Measurements from ENCODE around the gene HDAC5. TPM values are rescaled to one million over a fixed set of nuclear protein-coding genes. Genes with fewer than 3 reads are reported as not detected.

The HDAC5 gene
- total RNA-seq, 2 experiments from 2014 or later, result 31.4 to 41.5 TPM

GRCh38 chr17:44113382-44113781 is 10.1 kb downstream of the HDAC5 start:
- no peaks in the 10 kb centered on the region for H3K79me2 ChIP-seq (ENCODE audit: insufficient read depth, low read depth, low read length)
- POLR2A ChIA-PET, result no interaction called here
- intact Hi-C loops (cut with micrococcal nuclease; ENCODE audit: unreplicated experiment), result no loop called here

GRCh38 chr17:44112284-44113280 is 10.9 kb downstream of the HDAC5 start:
- no peak for TF ChIP-seq CTCF (conservative IDR thresholded peaks at IDR 0.05; ENCODE audit: low read length)
- no peak for TF ChIP-seq EZH2phosphoT487 (IDR thresholded peaks at IDR 0.05; ENCODE audit: borderline replicate concordance, low read depth, low read length)
- no peak for DNase-seq (ENCODE audit: low spot score)
- H4K20me1 ChIP-seq (ENCODE audit: insufficient read depth, low read length), result no peaks in the 10 kb centered on the region
- CTCF ChIA-PET (ENCODE audit: unreplicated experiment), result interaction anchor here (0.6 kb wide), 1 partner anchor 59 kb away, joined by 3 read pairs; no protein-coding TSS in a partner anchor
- no peaks in the 10 kb centered on the region for H3K9me2 ChIP-seq (ENCODE audit: insufficient read depth, low read length)
- intact Hi-C loops (cut with micrococcal nuclease; ENCODE audit: unreplicated experiment), result no loop called here
- no peaks in the 10 kb centered on the region for H3K79me2 ChIP-seq (ENCODE audit: insufficient read depth, low read depth, low read length)
- BruUV-seq (replicated peaks), result no TSS peak
- peaks cover 9% of the 10 kb centered on the region for H3K36me3 ChIP-seq (ENCODE audit: insufficient read depth, low read length)
- no peak overlapping the region for H3K4me3 ChIP-seq (ENCODE audit: low read depth, low read length, poor library complexity, severe bottlenecking)
- H3K4me1 ChIP-seq (ENCODE audit: insufficient read depth, low read length, poor library complexity, severe bottlenecking), result peaks cover 26% of the 10 kb centered on the region
- H3K9me3 ChIP-seq (ENCODE audit: low read length), result no peaks in the 10 kb centered on the region
- H2AFZ ChIP-seq (ENCODE audit: low read length), result no peak overlapping the region
- H3K4me2 ChIP-seq (ENCODE audit: low read length), result peak overlapping the region; percentile 81; the same call in 1 of the 2 replicates
- no peak overlapping the region for H3K27ac ChIP-seq (ENCODE audit: low read depth, low read length, poor library complexity, severe bottlenecking)
- POLR2A ChIA-PET, result interaction anchor here (0.6 kb wide), 1 partner anchor 14 kb away, joined by 3 read pairs; no protein-coding TSS in a partner anchor

More at GRCh38 chr17:44113382-44113781, 10.1 kb downstream of the HDAC5 start:
- Histone ChIP-seq H3K4me3 (ENCODE audit: low read depth, low read length, poor library complexity, severe bottlenecking) (no peak overlapping the region), H3K27ac (ENCODE audit: low read depth, low read length, poor library complexity, severe bottlenecking) (no peak overlapping the region), H3K9me3 (ENCODE audit: low read length) (no peaks in the 10 kb centered on the region), H3K4me2 (ENCODE audit: low read length) (no peak overlapping the region), H4K20me1 (ENCODE audit: insufficient read depth, low read length) (no peaks in the 10 kb centered on the region; the same call in 1 of the 2 replicates), H3K4me1 (ENCODE audit: insufficient read depth, low read length, poor library complexity, severe bottlenecking) (peaks cover 26% of the 10 kb centered on the region), H3K36me3 (ENCODE audit: insufficient read depth, low read length) (peaks cover 9% of the 10 kb centered on the region), H2AFZ (ENCODE audit: low read length) (no peak overlapping the region), H3K9me2 (ENCODE audit: insufficient read depth, low read length) (no peaks in the 10 kb centered on the region)
- no peak for DNase-seq (ENCODE audit: low spot score)
- CTCF ChIA-PET (ENCODE audit: unreplicated experiment), result no interaction called here
- TF ChIP-seq CTCF (conservative IDR thresholded peaks at IDR 0.05; ENCODE audit: low read length) (no peak), EZH2phosphoT487 (IDR thresholded peaks at IDR 0.05; ENCODE audit: borderline replicate concordance, low read depth, low read length) (no peak)
- BruUV-seq (replicated peaks), result no TSS peak

Measured in OCI-LY7 (cell line).